WTC11 (cell line): ENCODE measurements around the gene EIF4G3. TPM values are rescaled to one million over a fixed set of nuclear protein-coding genes. Genes with fewer than 3 reads are reported as not detected.

ENCODE experiments used
- ATAC-seq: fragments of 200-7000 bp; cut with Tn5 transposase; 2 replicates; pipeline ENCODE4 v1.10.0; 2021; ENCODE audit warnings: mild to moderate bottlenecking, moderate library complexity
- CTCF ChIA-PET: fragments of 300-600 bp; sonication (Branson Sonifier 250); formaldehyde crosslinking; loops from one replicate; lab custom pipeline; 2021; ENCODE audit warnings: antibody characterized with exemption; lab: Charles Lee
- POLR2A ChIA-PET: fragments of 350-600 bp; sonication (Branson Sonifier 250); formaldehyde crosslinking; loops from one replicate; lab custom pipeline; 2021; ENCODE audit warnings: antibody characterized with exemption; lab: Charles Lee
- DNase-seq: peaks from one replicate; pipeline ENCODE4 v3.0.0; 2021; ENCODE audit warnings: low spot score
- H3K27ac Mint-ChIP-seq: 2 replicates; pipeline ENCODE4 v1.8.0; 2021; ENCODE audit warnings: mixed read lengths
- H3K27me3 Mint-ChIP-seq: 2 replicates; pipeline ENCODE4 v1.8.0; 2021; ENCODE audit warnings: low read depth, mild to moderate bottlenecking, moderate library complexity, mixed read lengths
- H3K36me3 Mint-ChIP-seq: 2 replicates; pipeline ENCODE4 v1.8.0; 2021; ENCODE audit warnings: mixed read lengths
- H3K4me1 Mint-ChIP-seq: 2 replicates; pipeline ENCODE4 v1.8.0; 2022; ENCODE audit warnings: mixed read lengths
- H3K4me3 Mint-ChIP-seq: 2 replicates; pipeline ENCODE4 v1.8.0; 2021; ENCODE audit warnings: mild to moderate bottlenecking, moderate library complexity, mixed read lengths
- H3K9me3 Mint-ChIP-seq: 2 replicates; pipeline ENCODE4 v1.8.0; 2021; ENCODE audit warnings: mixed read lengths
- ARID4B ChIP-seq: sonication (generic); formaldehyde crosslinking; IDR thresholded peaks from 2 replicates; pipeline ENCODE4 v1.8.0; 2023; ENCODE audit warnings: missing genetic modification reagents, mild to moderate bottlenecking, borderline replicate concordance
- CTCF ChIP-seq: fragments of 200-600 bp; IDR thresholded peaks from 2 replicates; pipeline ENCODE4 v1.8.0; 2022; ENCODE audit warnings: antibody characterized with exemption
- ELF4 ChIP-seq: sonication (generic); formaldehyde crosslinking; IDR thresholded peaks from 2 replicates; pipeline ENCODE4 v1.8.1; 2022; ENCODE audit warnings: low read depth, mild to moderate bottlenecking, moderate library complexity, missing genetic modification reagents
- GABPB1 ChIP-seq: sonication (generic); formaldehyde crosslinking; IDR thresholded peaks from 2 replicates; pipeline ENCODE4 v1.8.1; 2023; ENCODE audit warnings: mild to moderate bottlenecking, missing genetic modification reagents
- GRHL2 ChIP-seq: fragments of 250-450 bp; sonication (Bioruptor Pico); IDR thresholded peaks from 2 replicates; pipeline ENCODE4 v1.8.0; 2022; ENCODE audit warnings: mild to moderate bottlenecking, moderate library complexity; ENCODE audit not compliant: insufficient replicate concordance, severe bottlenecking
- GTF2I ChIP-seq: fragments of 250-450 bp; sonication (Bioruptor Pico); conservative IDR thresholded peaks from 2 replicates; pipeline ENCODE4 v1.4.0; 2021; ENCODE audit warnings: mild to moderate bottlenecking
- JAZF1 ChIP-seq: fragments of 250-450 bp; sonication (Bioruptor Pico); IDR thresholded peaks from 2 replicates; pipeline ENCODE4 v1.9.0; 2021; ENCODE audit warnings: moderate library complexity, mild to moderate bottlenecking, inconsistent platforms
- KAT7 ChIP-seq: sonication (generic); formaldehyde crosslinking; IDR thresholded peaks from 2 replicates; pipeline ENCODE4 v1.8.1; 2023; ENCODE audit warnings: missing genetic modification reagents, mild to moderate bottlenecking, borderline replicate concordance
- NR3C1 ChIP-seq: sonication (generic); formaldehyde crosslinking; conservative IDR thresholded peaks from 2 replicates; pipeline ENCODE4 v1.8.1; 2023; ENCODE audit warnings: low read depth, mild to moderate bottlenecking, missing genetic modification reagents
- PRRX2 ChIP-seq: fragments of 250-450 bp; sonication (Bioruptor Pico); IDR thresholded peaks from 2 replicates; pipeline ENCODE4 v1.8.0; 2021; ENCODE audit warnings: mild to moderate bottlenecking
- STAT6 ChIP-seq: sonication (generic); formaldehyde crosslinking; conservative IDR thresholded peaks from 2 replicates; pipeline ENCODE4 v1.8.1; 2023; ENCODE audit warnings: mild to moderate bottlenecking, low read depth, missing genetic modification reagents, moderate library complexity
- TCF7 ChIP-seq: sonication (generic); formaldehyde crosslinking; IDR thresholded peaks from 2 replicates; pipeline ENCODE4 v1.8.0; 2022; ENCODE audit warnings: mild to moderate bottlenecking, low read depth, missing genetic modification reagents, moderate library complexity
- USF2 ChIP-seq: sonication (generic); formaldehyde crosslinking; IDR thresholded peaks from 2 replicates; pipeline ENCODE4 v1.8.1; 2023; ENCODE audit warnings: mild to moderate bottlenecking, missing genetic modification reagents, moderate library complexity
- ZBTB43 ChIP-seq: sonication (generic); formaldehyde crosslinking; IDR thresholded peaks from 2 replicates; pipeline ENCODE4 v1.8.1; 2023; ENCODE audit warnings: mild to moderate bottlenecking, missing genetic modification reagents
- ZNF219 ChIP-seq: sonication (generic); formaldehyde crosslinking; IDR thresholded peaks from 2 replicates; pipeline ENCODE4 v1.8.0; 2023; ENCODE audit warnings: missing genetic modification reagents, mild to moderate bottlenecking, borderline replicate concordance
- ZNF532 ChIP-seq: fragments of 250-450 bp; sonication (Bioruptor Pico); IDR thresholded peaks from 2 replicates; pipeline ENCODE4 v1.9.0; 2021; ENCODE audit warnings: mild to moderate bottlenecking, borderline replicate concordance
- ZSCAN18 ChIP-seq: fragments of 250-450 bp; sonication (Bioruptor Pico); IDR thresholded peaks from 2 replicates; pipeline ENCODE4 v2.1.2; 2022; ENCODE audit warnings: mild to moderate bottlenecking, moderate library complexity
- total RNA-seq: library from RNA; stranded (reverse); gene quantifications from 3 replicates; pipeline ENCODE4 v1.2.3, GENCODE V29; 2021

Gene EIF4G3
- total RNA-seq, 1 experiment from 2014 or later: 77.7 TPM

- POLR2A ChIA-PET: no interaction called here
- Mint-ChIP-seq H3K36me3 (peaks cover 17% of the 10 kb centered on the region), H3K4me1 (peaks cover 8% of the 10 kb centered on the region), H3K4me3 (no peak overlapping the region), H3K27me3 (no peaks in the 10 kb centered on the region), H3K27ac (no peak overlapping the region; the same call in 1 of the 2 replicates), H3K9me3 (no peaks in the 10 kb centered on the region)
- DNase-seq: no peak
- TF ChIP-seq ZNF532 (CRISPR knock-in tag): no peak
- CTCF ChIA-PET: interaction anchor here (0.5 kb wide), 1 partner anchor 354 kb away, joined by 4 read pairs; no protein-coding TSS in a partner anchor
- ATAC-seq: no peak
Observed at GRCh38 chr1:21157868-21158267, 18.8 kb downstream of the EIF4G3 start.

- ChIA-PET CTCF (interaction anchor here (0.5 kb wide), 1 partner anchor 353 kb away, joined by 4 read pairs; no protein-coding TSS in a partner anchor), POLR2A (no interaction called here)
- Mint-ChIP-seq H3K4me3 (no peak overlapping the region), H3K9me3 (no peaks in the 10 kb centered on the region), H3K27me3 (no peaks in the 10 kb centered on the region), H3K4me1 (peaks cover 8% of the 10 kb centered on the region), H3K27ac (peak overlapping the region; percentile 43; the same call in 1 of the 2 replicates), H3K36me3 (peaks cover 15% of the 10 kb centered on the region)
- ATAC-seq (no peak), DNase-seq (no peak)
- no peak for TF ChIP-seq CTCF
- no peak for TF ChIP-seq ARID4B (CRISPR knock-in tag)
- TF ChIP-seq GRHL2: no peak
- no peak for TF ChIP-seq NR3C1 (CRISPR knock-in tag)
- TF ChIP-seq TCF7: no peak
- TF ChIP-seq GABPB1 (CRISPR knock-in tag): no peak
- TF ChIP-seq ZNF219 (CRISPR knock-in tag): no peak
- TF ChIP-seq ZSCAN18 (CRISPR knock-in tag): no peak
- no peak for TF ChIP-seq PRRX2 (CRISPR knock-in tag)
- no peak for TF ChIP-seq JAZF1 (CRISPR knock-in tag)
- no peak for TF ChIP-seq GTF2I (CRISPR knock-in tag)
- no peak for TF ChIP-seq KAT7 (CRISPR knock-in tag)
- TF ChIP-seq ELF4 (CRISPR knock-in tag): no peak
- TF ChIP-seq STAT6 (CRISPR knock-in tag): no peak
- TF ChIP-seq ZBTB43 (CRISPR knock-in tag): no peak
- no peak for TF ChIP-seq USF2 (CRISPR knock-in tag)
Observed at GRCh38 chr1:21157054-21157453, 19.6 kb downstream of the EIF4G3 start.
